Smooth muscle cell (in vitro differentiated cells): Measurements from ENCODE around the gene INPP1. TPM values are rescaled to one million over a fixed set of nuclear protein-coding genes. Genes with fewer than 3 reads are reported as not detected.
A peak's percentile ranks its signal among the peaks of the same experiment; 100 is the strongest.

Source experiments
- DNase-seq: peaks from one replicate; lab custom pipeline; 2025; ENCODE audit not compliant: unreplicated experiment; lab: John Stamatoyannopoulos, UW
- H2AFZ ChIP-seq: fragments of 200-600 bp; sonication (generic); 2 replicates; pipeline ENCODE4 v1.6.0; 2016; ENCODE audit warnings: antibody characterized with exemption, low read depth, mild to moderate bottlenecking
- H3F3A ChIP-seq: fragments of 200-600 bp; sonication (generic); 2 replicates; pipeline ENCODE4 v1.6.0; 2017; ENCODE audit warnings: antibody characterized with exemption, low read depth
- H3K27ac ChIP-seq: fragments of 200-600 bp; sonication (generic); 2 replicates; pipeline ENCODE4 v1.5.1; 2016; ENCODE audit warnings: low read depth, mild to moderate bottlenecking
- H3K27me3 ChIP-seq: fragments of 200-600 bp; sonication (generic); 2 replicates; pipeline ENCODE4 v1.6.1; 2016; ENCODE audit warnings: low read depth, mild to moderate bottlenecking
- H3K36me3 ChIP-seq: fragments of 200-600 bp; sonication (generic); 2 replicates; pipeline ENCODE4 v1.5.1; 2016; ENCODE audit warnings: low read depth
- H3K4me1 ChIP-seq: fragments of 200-600 bp; sonication (generic); 2 replicates; pipeline ENCODE4 v1.5.1; 2016; ENCODE audit warnings: low read depth
- H3K4me2 ChIP-seq: fragments of 200-600 bp; sonication (generic); 2 replicates; pipeline ENCODE4 v1.6.0; 2016; ENCODE audit warnings: mild to moderate bottlenecking
- H3K4me3 ChIP-seq: fragments of 200-600 bp; sonication (generic); 2 replicates; pipeline ENCODE4 v1.5.1; 2016; ENCODE audit warnings: mild to moderate bottlenecking
- H3K79me2 ChIP-seq: fragments of 200-600 bp; sonication (generic); 2 replicates; pipeline ENCODE4 v1.6.0; 2016; ENCODE audit warnings: low read depth, mild to moderate bottlenecking
- H3K9ac ChIP-seq: fragments of 200-600 bp; sonication (generic); 2 replicates; pipeline ENCODE4 v1.6.0; 2016; ENCODE audit warnings: low read depth
- H3K9me3 ChIP-seq: fragments of 200-600 bp; sonication (generic); replicated peaks from 2 replicates; pipeline ENCODE4 v1.5.1; 2016; ENCODE audit warnings: low read depth
- H4K20me1 ChIP-seq: fragments of 200-600 bp; sonication (generic); 2 replicates; pipeline ENCODE4 v1.6.0; 2016; ENCODE audit warnings: low read depth
- CTCF ChIP-seq: fragments of 200-600 bp; sonication (generic); IDR thresholded peaks from 2 replicates; pipeline ENCODE4 v1.5.1; 2017; ENCODE audit warnings: borderline replicate concordance, mild to moderate bottlenecking, antibody characterized with exemption; ENCODE audit not compliant: insufficient read depth, poor library complexity, severe bottlenecking
- WGBS: methylation state at CpG from one replicate; pipeline ENCODE4 v1.1.7; 2016; ENCODE audit warnings: low lambda C conversion rate; 5-methylcytosine and 5-hydroxymethylcytosine counted together
- polyA plus RNA-seq: library from polyadenylated mRNA; unstranded; fragments of >200 nt; fragmentation: Nextera tagmentation; extraction: Ambion mirVana; gene quantifications from 2 replicates; pipeline ENCODE4 v1.2.1, GENCODE V29; 2016
- total RNA-seq: library from RNA; depleted of rRNA; stranded (reverse); fragments of >200 nt; gene quantifications from 2 replicates; pipeline ENCODE4 v1.2.3, GENCODE V29; 2014

The INPP1 gene
- total and polyA plus RNA-seq, 2 experiments from 2014 or later, result 4.5 to 14.3 TPM

GRCh38 chr2:190319555-190320498 lies 23.6 kb upstream of the INPP1 start, which contains the start of gene HIBCH:
HIBCH (minus strand) TSS chr2:190319826; CDS start chr2:190319750, 76 bp downstream.
- H3K79me2 ChIP-seq, result peaks cover 16% of the 10 kb centered on the region
- no peaks in the 10 kb centered on the region for H3K27me3 ChIP-seq
- H4K20me1 ChIP-seq, result no peaks in the 10 kb centered on the region
- no peaks in the 10 kb centered on the region for H3K36me3 ChIP-seq
- no peaks in the 10 kb centered on the region for H3K9me3 ChIP-seq
- peak within 1 kb of the TSS; percentile 91 for H3K4me2 ChIP-seq
- peaks cover 6% of the 10 kb centered on the region for H3K4me1 ChIP-seq
- H3K9ac ChIP-seq, result peak within 1 kb of the TSS; percentile 76
- H3F3A ChIP-seq, result peaks cover 11% of the 10 kb centered on the region
- WGBS, result under 1% methylated on average over 49 of the region's 50 CpGs
- peak within 1 kb of the TSS; percentile 33 for H3K27ac ChIP-seq
- H2AFZ ChIP-seq, result peak within 1 kb of the TSS; percentile 88
- DNase-seq, result peak; percentile 92
- peak; percentile 61 for TF ChIP-seq CTCF
- H3K4me3 ChIP-seq, result peak within 1 kb of the TSS; percentile 68

GRCh38 chr2:190320696-190321095 lies 22.7 kb upstream of the INPP1 start:
- H2AFZ ChIP-seq, result peak overlapping the region; percentile 83
- peak overlapping the region; percentile 27 for H3K27ac ChIP-seq
- H3K79me2 ChIP-seq, result peaks cover 16% of the 10 kb centered on the region
- no peak for TF ChIP-seq CTCF
- peaks cover 11% of the 10 kb centered on the region for H3F3A ChIP-seq
- H4K20me1 ChIP-seq, result no peaks in the 10 kb centered on the region
- no peaks in the 10 kb centered on the region for H3K27me3 ChIP-seq
- H3K4me2 ChIP-seq, result no peak overlapping the region
- H3K36me3 ChIP-seq, result no peaks in the 10 kb centered on the region
- WGBS, result 99% methylated on average over 4 of the region's 4 CpGs
- no peak for DNase-seq
- H3K4me1 ChIP-seq, result peaks cover 6% of the 10 kb centered on the region
- H3K9ac ChIP-seq, result no peak overlapping the region
- H3K9me3 ChIP-seq, result no peaks in the 10 kb centered on the region
- no peak overlapping the region for H3K4me3 ChIP-seq

GRCh38 chr2:190323406-190323805 lies 20.0 kb upstream of the INPP1 start:
- H3K4me1 ChIP-seq, result peaks cover 4% of the 10 kb centered on the region
- H3K36me3 ChIP-seq, result no peaks in the 10 kb centered on the region
- H3K4me2 ChIP-seq, result no peak overlapping the region
- no peaks in the 10 kb centered on the region for H4K20me1 ChIP-seq
- H3F3A ChIP-seq, result peaks cover 11% of the 10 kb centered on the region
- DNase-seq, result no peak
- no peak for TF ChIP-seq CTCF
- no peak overlapping the region for H2AFZ ChIP-seq
- no peaks in the 10 kb centered on the region for H3K27me3 ChIP-seq
- no peak overlapping the region for H3K4me3 ChIP-seq
- peaks cover 3% of the 10 kb centered on the region for H3K79me2 ChIP-seq
- H3K27ac ChIP-seq, result no peak overlapping the region
- no peaks in the 10 kb centered on the region for H3K9me3 ChIP-seq
- H3K9ac ChIP-seq, result no peak overlapping the region
